ENCODE data around the gene VIPR2.

The VIPR2 gene

DNA sequence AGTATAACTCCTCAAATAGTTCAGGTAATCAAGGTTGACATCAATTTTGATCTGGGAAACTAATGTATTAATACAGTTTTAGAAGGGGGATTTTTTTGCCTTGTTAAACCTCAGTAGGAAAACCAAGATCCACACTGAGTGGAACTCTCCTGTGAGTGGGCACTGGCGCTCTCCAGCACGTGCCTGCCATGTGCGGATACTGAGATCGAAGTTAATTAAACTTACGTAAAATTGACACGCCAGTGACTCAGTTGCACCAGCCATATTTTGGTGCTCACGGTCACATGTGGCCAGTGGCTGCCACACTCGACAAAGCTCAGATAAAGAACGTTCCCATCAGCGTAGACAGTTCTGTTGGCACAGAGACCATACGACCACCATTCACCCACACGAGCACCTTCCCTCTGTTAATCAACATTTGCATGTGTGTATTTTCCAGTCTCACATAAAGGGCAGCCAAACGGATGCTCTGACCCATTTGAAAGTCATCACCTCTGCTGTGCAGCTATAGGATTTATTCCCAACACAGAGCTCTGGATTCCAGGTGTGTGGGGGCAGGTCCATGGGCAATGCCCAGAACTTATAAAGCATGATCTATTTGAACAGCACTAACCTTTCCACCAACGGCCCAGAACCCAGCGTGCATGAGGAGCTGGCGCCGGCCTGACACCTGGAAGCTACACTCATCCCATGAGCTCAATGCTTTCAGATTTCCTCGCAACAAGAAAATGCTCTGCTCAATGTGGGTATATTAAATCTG lies 77.7 kb downstream of the VIPR2 start:
- DNase-seq (ENCODE audit: low read depth in 2 of 2), result no peak

DNA sequence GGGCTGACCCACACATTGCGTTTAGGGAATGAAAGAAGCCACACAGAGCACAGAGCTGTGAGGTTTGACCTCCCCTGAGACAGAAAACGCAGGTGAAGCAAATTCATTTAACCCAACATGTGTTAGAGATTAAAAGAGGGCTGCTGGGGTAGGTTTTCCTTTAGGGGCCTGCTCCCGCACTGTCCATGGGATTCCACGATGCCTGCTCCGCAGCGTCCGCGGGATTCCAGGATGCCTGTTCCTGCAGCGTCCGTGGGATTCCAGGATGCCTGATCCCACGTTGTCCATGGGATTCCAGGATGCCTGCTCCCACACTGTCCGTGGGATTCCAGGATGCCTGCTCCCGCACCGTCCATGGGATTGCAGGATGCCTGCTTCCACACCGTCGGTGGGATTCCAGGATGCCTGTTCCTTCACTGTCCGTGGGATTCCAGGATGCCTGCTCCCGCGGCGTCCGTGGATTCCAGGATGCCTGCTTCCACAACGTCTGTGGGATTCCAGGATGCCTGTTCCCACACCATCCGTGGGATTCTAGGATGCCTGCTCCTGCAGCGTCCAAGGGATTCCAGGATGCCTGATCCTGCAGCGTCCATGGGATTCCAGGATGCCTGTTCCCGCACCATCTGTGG lies 78.7 kb downstream of the VIPR2 start:
- DNase-seq (ENCODE audit: low read depth in 2 of 2), result no peak

DNA sequence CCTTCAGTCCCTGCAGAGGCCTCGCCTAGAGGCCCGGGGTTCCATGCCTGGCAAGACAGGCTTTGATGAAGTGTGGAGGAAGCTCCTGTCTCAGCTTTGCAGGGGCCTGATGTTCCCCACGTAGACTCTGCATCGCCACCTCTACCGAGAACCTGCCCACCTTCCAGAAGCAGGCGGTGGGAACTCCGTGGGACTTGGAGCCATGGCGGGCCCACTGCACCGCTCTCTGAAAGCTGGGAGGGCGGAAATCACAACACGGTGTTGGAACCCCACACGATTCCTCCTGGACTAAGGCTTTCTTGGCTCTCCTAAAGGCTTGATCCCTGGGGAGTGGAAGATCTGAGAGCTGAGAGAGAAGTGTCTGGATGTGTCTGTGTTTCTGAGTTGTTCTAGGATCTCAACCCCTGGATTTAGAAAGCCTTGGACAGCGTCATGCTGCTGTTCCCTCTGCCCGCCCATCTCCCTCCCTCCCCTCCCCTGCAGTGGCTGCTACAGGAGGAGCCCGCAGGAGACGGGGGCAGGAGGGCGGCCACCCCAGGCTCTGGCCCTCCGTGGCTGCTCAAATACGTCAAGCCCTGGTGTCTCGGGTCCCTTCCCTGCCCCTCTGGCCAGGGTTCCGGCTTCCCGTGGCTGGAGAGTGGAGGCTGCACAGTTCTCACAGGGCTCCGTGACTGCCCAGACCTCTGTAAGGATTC lies 79.7 kb downstream of the VIPR2 start:
- no peak for DNase-seq (ENCODE audit: low read depth in 2 of 2)

DNA sequence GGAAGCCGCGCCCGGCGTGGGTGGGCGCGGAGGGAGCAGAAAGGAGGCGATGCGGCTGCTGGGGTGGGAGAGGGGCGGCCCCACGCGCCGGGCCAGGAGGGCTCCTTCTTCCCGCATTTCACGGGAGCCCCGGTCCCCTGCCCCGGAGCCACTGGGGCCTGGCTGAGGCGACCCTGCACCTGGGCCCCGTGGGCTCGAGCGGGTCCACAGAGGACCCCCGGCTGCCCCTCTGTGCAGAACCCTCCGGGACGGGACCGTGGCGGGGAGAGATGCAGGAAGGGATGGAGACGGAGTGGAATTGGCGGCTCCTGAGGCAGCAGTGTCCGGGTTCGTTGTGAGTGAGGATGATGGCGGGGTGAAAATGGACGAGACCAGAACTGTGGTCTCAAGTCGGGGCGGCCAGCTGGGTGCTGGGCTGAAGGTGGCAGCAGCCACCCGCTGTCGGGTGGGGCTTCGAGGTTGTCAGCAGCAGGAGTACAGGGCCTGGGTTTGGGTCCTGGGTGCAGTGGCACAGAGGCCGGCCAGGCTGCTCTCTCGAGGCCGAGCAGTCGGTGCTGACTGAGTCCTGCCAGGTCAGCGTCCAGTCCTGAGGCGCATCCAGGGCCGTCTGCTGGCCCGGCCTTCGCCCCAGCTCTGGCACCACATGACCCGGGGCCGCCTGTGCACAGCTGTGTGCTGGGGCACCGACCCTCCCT lies 80.4 kb downstream of the VIPR2 start:
- DNase-seq (ENCODE audit: low read depth in 2 of 2), result no peak

DNA sequence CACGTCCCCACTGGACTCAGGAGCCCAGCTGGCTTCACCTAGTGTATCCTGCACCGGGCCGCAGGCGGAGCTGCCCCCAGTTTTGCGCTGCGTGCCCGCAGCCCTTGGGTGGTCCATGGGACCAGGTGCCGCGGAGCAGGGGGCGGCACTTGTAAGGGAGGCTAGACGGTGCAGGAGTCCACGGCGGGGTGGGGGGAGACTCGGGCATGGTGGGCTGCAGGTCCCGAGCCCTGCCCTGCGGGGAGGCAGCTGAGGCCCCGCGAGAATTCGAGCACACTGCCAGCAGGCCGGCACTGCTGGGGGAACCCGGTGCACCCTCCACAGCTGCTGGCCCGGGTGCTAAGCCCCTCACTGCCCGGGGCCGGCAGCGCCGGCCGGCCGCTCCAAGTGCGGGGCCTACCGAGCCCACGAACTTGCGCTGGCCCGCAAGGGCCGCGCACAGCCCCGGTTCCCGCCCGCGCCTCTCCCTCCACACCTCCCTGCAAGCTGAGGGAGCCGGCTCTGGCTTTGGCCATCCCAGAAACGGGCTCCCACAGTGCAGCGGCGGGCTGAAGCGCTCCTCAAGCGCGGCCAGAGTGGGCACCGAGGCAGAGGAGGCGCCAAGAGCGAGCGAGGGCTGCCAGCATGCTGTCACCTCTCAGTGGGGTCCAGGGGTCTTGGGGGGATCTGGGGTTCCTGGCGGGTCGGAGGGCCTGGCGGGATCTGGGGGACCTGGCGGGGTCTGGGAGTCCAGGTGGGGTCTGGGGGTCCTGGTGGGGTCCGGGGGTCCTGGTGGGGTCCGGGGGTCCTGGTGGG lies 81.4 kb downstream of the VIPR2 start:
- DNase-seq (ENCODE audit: low read depth in 2 of 2), result no peak

DNA sequence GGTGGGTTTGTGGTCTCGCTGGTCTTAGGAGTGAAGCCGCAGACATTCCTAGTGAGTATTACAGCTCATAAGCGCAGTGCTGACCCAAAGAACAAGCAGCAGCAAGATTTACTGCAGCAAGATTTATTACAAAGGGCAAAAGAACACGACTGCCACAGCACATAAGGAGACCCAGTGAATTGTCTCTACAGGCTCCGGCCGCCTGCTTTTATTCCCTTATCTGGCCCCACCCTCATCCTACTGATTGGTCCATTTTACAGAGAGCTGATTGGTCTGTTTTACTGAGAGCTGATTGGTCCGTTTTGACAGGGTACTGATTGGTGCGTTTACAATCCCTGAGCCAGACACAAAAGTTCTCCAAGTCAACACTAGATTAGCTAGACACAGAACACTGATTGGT lies 82.1 kb downstream of the VIPR2 start:
- no peak for DNase-seq (ENCODE audit: low read depth in 2 of 2)

DNA sequence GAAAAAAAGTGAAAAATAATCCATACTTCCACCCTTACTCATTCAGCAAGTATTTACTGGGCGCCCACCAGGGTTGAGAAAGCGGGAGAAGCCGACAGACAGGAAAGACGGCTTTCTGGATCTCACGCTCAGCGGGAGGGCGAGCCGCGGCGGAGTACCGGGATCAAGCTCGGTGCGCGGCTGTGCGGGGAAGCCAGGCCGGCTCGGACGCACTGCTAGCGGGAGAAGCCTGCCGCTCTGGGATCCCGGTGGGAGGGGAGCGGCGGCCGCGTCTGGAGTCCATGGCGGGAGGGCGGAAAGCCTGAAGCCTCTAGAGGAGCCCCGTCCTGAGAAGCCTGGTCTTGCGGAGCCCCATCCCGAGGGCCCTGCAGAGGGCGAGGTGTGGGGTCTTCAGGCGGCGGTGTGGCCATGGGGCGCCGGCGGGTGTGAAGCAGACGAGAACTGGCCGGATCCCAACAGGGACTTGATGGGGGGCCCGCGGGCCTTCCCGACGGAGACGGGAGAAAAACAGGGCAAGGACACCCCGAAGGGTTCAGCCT lies 82.9 kb downstream of the VIPR2 start:
- DNase-seq (ENCODE audit: low read depth in 2 of 2), result no peak

DNA sequence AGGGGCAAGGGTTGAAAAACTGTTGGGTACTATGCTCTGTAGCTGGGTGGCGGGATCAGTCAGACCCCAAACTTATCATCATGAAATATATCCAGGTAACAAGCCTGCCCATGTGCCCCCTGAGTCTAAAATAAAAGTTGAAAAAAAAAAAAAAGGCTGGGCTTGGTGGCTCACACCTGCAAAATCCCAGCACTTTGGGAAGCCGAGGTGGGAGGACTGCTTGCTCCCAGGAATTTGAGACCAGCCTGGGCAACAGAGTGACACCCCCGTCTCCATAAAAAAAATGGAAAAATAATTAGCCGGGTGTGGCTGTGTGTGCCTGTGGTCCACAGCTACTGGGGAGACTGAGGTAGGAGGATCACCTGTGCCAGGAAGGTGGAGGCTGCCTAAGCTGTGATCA lies 83.5 kb downstream of the VIPR2 start:
- no peak for DNase-seq (ENCODE audit: low read depth in 2 of 2)

DNA sequence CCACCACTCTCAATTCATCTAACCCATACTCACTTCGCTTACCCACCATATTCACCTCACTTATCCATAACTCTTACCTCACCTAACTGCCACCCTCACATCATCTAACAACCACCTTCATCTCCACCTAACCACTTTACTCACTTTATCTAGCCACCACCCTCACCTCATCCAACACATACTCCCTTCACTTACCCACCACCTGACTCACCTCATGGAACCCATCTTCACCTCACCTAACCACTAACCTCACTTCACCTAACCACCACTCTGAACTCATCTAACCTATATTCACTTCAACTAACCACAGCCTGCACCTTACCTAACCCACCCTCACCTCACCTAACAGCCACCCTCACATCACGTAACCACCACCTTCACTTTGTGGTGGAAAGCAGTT lies 84.2 kb downstream of the VIPR2 start:
- DNase-seq (ENCODE audit: low read depth in 2 of 2), result no peak

DNA sequence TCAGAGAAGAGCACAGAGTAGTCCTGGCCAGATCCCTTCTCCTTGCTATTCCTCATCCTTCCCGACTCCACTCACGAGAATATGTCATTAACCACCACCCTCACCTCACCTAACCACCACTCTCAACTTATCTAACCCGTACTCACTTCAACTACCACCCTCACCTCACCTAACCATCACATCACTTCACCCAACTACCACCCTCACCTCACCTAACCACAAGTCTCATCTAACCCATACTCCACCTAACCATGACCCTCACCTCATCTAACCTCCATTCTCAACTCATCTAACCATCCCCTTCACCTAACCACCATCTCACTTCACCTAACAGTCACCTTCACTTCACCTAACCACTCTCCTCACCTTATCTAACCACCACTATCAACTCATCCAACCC lies 85.0 kb downstream of the VIPR2 start:
- no peak for DNase-seq (ENCODE audit: low read depth in 2 of 2)

DNA sequence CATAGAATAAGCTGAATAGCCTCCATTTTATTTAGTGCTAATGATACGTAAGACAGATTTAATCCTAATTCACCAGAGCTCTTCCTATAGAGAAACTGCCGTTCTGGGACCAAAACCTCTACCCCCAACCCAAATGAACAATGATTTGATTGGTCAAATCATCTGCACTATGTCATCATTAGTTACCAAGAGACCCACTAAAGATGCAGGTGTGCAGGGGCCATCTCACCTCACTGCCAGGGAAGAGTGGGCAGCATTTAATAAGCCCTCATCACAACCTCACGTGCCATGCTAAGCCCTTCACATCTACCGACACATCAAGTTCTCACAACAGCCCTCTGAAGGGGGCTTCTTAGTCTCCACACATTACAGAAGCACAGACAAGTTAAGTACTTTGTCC lies 87.0 kb downstream of the VIPR2 start:
- no peak for DNase-seq (ENCODE audit: low read depth in 2 of 2)

DNA sequence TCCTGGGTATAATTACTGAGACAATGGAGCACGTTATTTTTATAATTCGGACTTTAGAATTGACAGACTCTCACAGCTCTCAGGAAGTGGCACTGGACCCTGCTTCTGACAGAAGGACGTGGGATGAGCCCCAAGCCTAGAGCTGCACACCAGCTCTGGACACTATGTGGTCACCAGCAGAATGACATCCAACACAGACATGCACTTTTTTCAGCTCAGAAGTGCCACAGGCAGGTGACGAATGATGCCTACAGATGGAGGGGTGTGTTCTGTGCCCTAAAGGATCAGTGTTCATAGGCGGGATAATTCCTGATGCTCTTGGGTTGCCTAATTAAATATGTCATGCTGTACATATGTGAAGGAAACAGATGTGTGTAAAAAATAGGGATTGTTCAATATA lies 87.9 kb downstream of the VIPR2 start:
- DNase-seq (ENCODE audit: low read depth in 2 of 2), result no peak

DNA sequence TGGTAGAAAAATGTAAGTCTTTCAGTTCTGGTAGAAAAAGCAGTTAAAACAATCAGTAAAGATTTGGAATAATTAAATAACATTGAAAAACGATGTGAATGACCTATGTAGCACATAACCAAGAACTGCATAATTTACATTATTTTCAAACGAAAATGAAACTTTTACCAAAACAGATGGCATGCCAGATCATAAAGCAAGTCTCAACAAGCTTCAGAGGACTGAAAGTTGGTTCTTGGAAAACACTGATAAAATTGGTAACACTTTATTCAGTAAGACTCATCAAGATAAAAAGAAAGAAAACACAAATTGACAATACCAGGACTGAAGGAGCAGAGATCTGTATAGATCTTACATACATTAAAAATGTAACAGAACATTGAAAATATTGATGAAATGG lies 92.8 kb downstream of the VIPR2 start:
- no peak for DNase-seq (ENCODE audit: low read depth in 2 of 2)

DNA sequence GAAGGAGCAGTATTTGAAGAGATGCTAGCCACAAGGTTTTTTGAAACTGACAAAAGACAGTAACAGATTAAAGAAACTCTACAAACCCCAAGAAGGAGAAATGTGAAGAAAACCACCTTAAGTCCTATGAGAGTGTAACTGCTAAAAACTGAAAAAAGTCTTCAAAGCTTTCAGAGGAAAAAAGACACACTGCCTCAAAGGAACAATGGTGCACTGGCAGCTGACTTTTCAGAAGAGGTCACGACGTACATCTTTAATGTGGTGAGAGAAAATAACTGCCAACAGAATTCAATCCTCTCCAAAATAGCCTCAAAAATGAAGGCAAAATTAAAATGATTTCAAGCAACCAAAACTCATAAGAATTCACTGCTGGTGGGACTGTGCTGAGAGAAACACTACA lies 94.0 kb downstream of the VIPR2 start:
- DNase-seq (ENCODE audit: low read depth in 2 of 2), result no peak

DNA sequence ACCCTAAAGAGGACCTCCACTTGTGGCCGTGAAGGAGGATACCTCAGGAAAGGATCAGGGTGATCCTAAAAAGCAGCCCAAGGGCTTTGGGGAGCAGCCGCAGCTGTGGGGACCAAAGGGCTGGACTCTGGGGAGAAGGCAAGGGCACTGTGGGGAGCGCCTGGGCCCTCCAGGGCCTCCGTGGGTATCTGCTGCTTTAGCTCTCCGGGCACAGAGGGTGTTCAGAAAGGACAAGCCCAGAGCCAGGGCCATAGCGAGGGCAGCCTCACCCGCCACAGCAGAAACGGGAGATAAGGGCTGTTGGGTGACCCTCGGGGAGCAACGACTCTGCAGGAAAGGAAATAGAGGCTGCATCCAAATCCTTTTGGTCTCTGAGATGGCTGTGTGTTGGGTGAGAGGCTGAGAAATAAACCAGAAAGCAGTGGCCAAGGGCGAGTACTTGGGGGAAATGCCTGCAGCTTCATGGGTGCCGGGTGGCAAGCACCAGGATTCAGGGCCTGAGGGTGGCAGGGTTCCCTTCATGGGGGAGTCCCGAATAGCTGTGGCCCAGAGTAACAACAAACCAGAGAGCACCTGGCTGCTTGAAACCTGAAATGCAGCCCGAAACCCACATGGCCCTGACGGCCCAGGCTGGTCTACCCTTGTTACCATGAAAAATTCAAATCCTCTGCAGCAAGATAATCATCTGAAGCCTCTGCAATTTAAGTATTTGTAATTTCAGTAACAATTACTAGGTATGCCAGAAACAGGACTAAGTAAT lies 95.2 kb downstream of the VIPR2 start:
- no peak for DNase-seq (ENCODE audit: low read depth in 2 of 2)

DNA sequence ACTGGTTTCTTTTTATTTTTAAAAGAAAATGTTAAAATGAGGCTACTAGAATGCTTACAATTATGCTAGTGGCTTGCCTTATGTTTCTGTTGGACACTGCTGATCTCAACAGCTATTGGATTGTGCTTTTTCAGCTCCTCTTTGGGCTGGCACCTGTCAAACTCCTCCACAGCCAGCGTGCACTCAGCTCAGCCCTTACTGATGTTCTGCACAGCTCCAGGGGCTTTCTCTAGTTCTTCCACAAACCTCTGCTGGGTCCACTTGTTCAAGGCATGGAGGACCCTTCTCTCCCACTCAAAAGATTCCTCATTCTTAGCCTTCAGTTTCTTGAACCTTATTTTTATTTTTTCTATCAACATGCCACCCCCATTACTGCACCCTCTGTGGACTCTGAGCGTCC lies 96.0 kb downstream of the VIPR2 start:
- no peak for DNase-seq (ENCODE audit: low read depth in 2 of 2)

DNA sequence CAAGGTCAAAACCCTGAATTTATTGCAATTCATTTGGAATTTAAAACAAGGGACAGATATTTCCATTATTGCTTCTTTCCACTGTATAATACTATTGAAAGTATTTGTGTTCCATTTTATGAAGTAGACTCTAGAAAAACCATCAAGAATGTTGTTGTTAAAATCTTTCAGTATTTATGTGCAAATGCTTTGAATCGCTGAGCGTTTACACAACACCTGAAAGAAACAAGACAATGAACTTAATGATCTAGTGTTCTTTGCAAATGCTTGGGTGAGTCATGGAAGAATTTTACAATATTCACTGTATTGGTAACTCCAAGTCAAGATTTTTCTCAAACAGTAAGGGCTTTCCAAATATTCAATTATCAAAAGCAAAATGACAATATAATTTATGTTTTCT lies 97.1 kb downstream of the VIPR2 start:
- DNase-seq (ENCODE audit: low read depth in 2 of 2), result no peak

DNA sequence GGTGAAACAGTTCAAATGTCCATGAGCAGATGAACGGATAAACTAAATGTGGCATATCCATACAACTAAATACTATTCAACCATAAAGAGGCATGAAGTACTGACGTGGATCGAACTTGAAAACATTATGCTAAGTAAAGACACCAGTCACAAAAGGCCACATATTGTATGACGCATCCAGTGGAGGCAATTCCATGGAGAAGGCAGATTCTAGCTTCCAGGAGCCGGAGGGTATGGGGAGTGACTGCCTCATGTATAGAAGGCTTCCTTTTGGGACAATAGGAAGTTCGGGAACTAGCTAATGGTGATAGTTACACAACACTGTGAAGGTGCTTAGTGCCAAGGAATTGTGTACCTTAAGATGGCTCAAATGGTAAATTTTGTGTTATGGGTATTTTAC lies 98.4 kb downstream of the VIPR2 start:
- no peak for DNase-seq (ENCODE audit: low read depth in 2 of 2)

DNA sequence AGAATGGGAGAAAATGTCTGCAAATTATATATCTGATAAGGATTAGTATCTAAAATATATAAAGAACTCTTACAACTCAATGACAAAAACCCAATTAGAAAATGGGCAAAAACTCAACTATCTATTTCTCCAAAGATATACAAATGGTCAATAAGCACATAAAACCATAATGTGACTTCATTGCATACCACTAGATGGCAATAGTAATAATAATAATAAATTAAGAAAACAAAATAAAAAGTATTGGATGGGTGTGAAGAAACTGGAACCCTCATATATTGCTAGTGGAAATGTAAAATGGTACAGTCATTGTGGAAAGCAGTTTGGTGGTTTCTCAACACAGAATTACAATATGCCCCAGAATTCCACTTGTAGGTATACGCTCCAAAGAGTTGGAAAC lies 98.8 kb downstream of the VIPR2 start:
- no peak for DNase-seq (ENCODE audit: low read depth in 2 of 2)

DNA sequence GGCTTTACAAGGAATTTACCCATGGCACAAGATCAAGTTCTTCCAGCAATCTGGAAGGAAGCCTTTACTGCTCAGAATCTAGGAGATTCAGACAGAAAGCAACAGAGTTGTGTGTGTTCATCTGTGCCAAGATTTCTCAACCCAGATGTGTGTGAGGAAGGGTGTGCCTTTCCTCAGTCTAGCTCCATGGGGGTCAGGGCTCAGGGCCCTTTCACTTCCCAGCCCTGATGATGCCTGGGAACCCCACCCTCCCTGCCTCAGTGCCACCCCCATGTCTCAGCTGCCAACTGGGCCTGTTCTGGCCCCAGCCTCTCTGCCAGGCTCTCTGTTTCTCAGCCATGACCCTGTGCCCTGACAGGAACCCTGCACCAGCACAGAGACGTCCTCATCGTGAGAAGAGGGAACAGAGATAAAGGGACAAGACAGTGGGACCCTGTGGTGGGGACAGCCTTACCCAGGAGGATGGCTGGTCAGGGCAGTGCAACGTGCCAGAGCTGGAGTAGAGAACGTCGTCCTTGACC lies 102.0 kb downstream of the VIPR2 start:
- DNase-seq (ENCODE audit: low read depth in 2 of 2), result no peak

DNA sequence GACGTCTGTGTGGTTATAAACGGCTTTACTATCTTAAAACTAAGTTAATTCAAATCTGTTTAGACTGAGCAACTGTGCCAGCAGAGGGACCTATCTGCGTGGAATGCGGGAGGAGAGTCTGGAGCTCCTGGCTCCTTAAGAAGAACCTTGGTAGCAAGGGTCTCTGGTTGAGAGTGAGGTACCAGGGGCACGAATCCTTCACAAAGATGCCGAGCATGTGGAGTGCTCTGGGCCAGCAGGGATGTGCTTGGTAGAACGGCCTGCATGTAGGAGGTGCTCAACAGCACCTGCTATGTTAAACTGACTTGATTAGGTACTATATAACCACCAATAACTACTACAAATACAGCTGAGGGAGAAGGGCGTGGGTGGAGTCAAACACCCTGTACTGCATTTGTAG lies 102.6 kb downstream of the VIPR2 start:
- DNase-seq (ENCODE audit: low read depth in 2 of 2), result no peak
